ENCODE measurements around the gene TCF7L2. TPM values are rescaled to one million over a fixed set of nuclear protein-coding genes. Genes with fewer than 3 reads are reported as not detected.
A peak's percentile ranks its signal among the peaks of the same experiment; 100 is the strongest.

Gene TCF7L2
- total and polyA plus RNA-seq, 4 donors, result 9.1 to 32.3 (median 21.4) TPM

DNA sequence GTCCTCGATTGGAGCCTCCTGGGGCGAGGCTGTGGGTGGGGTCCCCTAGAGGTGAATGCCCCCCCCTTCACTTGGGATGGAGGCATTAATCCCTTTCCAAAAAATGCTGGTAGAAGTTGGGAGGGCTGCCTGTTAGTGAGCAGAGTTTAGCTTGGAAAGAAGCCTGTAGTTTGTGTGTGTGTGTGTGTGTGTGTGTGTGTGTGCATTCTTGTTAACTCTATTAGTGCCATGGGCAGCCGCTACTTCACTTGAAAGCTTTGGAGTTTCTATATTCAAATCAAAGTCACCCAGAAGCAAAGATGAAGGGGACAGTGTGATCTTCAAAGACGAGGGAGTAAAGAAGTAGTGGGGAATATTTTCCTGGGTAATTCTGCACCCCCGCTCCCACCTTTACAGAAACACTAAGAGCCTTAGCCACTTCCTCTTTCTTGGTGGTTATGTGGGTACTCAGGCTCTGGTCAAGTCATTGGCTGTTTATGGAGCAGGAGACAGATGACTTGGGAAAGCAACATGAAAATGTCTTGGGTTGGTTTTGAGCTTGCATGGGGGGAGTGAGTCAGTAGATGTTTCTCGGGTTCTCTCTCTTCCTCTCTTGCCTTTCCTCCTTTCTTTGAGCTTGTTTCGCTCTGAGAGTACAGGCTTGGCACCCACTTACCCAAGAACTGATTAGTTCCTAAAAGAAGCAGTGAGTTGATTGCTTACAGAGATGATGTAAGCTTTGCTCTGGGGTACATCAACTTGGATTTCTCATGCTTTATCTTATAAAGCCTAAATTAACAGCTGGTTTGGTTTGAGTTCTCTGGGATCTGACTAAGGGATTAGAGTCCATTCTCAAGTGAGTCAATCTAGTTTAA is 35.9 kb downstream of the TCF7L2 start:
- Histone ChIP-seq H3K9ac (ENCODE audit: insufficient read depth in 1 of 2, low read length in 2 of 2) (no peak overlapping the region), H3K4me1 (ENCODE audit: control insufficient read depth in 5 of 5, insufficient read depth in 5 of 5, low read length in 5 of 5) (peaks cover 7 to 23% (median 22%) of the 10 kb centered on the region in 5 donors), H3K36me3 (ENCODE audit: control insufficient read depth in 4 of 4, insufficient read depth in 4 of 4, low read length in 4 of 4) (peaks cover 0 to 14% (median 3%) of the 10 kb centered on the region in 4 donors), H3K4me3 (no peak overlapping the region), H3K27me3 (ENCODE audit: control insufficient read depth in 3 of 3, insufficient read depth in 3 of 3, low read length in 2 of 3) (no peaks in the 10 kb centered on the region), H3K27ac (ENCODE audit: low read depth in 1 of 2, low read length in 1 of 2) (no peak overlapping the region), H3K9me3 (ENCODE audit: control insufficient read depth in 4 of 4, insufficient read depth in 3 of 4, low read length in 3 of 4) (no peaks in the 10 kb centered on the region)
- TF ChIP-seq, protein P1, sequence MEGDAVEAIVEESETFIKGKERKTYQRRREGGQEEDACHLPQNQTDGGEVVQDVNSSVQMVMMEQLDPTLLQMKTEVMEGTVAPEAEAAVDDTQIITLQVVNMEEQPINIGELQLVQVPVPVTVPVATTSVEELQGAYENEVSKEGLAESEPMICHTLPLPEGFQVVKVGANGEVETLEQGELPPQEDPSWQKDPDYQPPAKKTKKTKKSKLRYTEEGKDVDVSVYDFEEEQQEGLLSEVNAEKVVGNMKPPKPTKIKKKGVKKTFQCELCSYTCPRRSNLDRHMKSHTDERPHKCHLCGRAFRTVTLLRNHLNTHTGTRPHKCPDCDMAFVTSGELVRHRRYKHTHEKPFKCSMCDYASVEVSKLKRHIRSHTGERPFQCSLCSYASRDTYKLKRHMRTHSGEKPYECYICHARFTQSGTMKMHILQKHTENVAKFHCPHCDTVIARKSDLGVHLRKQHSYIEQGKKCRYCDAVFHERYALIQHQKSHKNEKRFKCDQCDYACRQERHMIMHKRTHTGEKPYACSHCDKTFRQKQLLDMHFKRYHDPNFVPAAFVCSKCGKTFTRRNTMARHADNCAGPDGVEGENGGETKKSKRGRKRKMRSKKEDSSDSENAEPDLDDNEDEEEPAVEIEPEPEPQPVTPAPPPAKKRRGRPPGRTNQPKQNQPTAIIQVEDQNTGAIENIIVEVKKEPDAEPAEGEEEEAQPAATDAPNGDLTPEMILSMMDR (IDR thresholded peaks at IDR 0.05; ENCODE audit: control extremely low read depth, extremely low read depth), result no peak
- peak; percentile 44 for ATAC-seq (ENCODE audit: insufficient read depth, low FRiP score)
- 34 to 57% methylated on average over 7 of the region's 7 CpGs for WGBS, 2 donors
- DNase-seq, result peak; percentile 28 to 71 (median 58)

DNA sequence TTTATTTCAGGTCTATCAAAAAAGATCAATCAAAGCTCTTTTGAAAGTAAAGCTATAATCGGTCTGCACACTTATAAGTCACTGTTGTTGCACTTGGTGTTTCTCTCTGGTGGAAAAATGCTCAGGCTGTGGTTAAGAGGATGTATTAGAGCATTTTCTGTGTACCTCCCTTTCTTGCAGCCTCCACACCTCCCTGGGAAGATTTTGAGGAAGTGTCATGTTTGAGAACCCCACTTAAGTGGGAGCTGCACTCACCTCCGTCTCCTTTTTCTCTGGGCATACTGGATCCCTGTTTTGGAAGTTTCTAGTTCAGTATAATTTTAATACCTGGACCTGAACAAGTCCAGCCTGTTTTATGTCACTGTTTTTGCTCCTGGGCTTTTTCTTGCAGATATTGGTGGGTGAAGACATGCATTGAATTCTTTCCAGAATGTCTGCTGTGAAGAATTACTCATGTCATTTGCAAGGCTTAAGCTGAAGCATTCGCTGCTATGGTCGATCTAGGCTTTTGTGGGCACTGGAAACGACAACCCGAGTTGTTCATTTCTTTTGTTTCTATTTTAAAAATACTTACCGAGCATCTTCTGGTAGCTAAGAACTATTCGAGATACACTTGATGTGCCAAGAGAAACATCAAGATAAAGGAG is 36.6 kb downstream of the TCF7L2 start:
- H3K27ac ChIP-seq (ENCODE audit: low read depth in 1 of 2, low read length in 1 of 2), result no peak overlapping the region
- H3K4me3 ChIP-seq, result no peak overlapping the region

GRCh38 chr10:112988839-112989406 is 38.9 kb downstream of the TCF7L2 start:
- no peak overlapping the region for H3K27ac ChIP-seq (ENCODE audit: low read depth in 1 of 2, low read length in 1 of 2)
- no peak for ATAC-seq (ENCODE audit: insufficient read depth, low FRiP score)

More for the DNA sequence above, 36.6 kb downstream of the TCF7L2 start:
- no peaks in the 10 kb centered on the region for H3K27me3 ChIP-seq (ENCODE audit: control insufficient read depth in 3 of 3, insufficient read depth in 3 of 3, low read length in 2 of 3)
- TF ChIP-seq, protein P1 (IDR thresholded peaks at IDR 0.05; ENCODE audit: control extremely low read depth, extremely low read depth), result no peak
- H3K9me3 ChIP-seq (ENCODE audit: control insufficient read depth in 4 of 4, insufficient read depth in 3 of 4, low read length in 3 of 4), result no peaks in the 10 kb centered on the region
- 59 to 60% methylated on average over 8 of the region's 8 CpGs for WGBS, 2 donors
- H3K36me3 ChIP-seq (ENCODE audit: control insufficient read depth in 4 of 4, insufficient read depth in 4 of 4, low read length in 4 of 4), result peaks cover 0 to 14% (median 5%) of the 10 kb centered on the region in 4 donors
- no peak overlapping the region for H3K9ac ChIP-seq (ENCODE audit: insufficient read depth in 1 of 2, low read length in 2 of 2)
- no peak for ATAC-seq (ENCODE audit: insufficient read depth, low FRiP score)
- no peak for DNase-seq
- H3K4me1 ChIP-seq (ENCODE audit: control insufficient read depth in 5 of 5, insufficient read depth in 5 of 5, low read length in 5 of 5), result peaks cover 7 to 22% (median 20%) of the 10 kb centered on the region in 5 donors

More at GRCh38 chr10:112988839-112989406, 38.9 kb downstream of the TCF7L2 start:
- Histone ChIP-seq H3K9me3 (ENCODE audit: control insufficient read depth in 4 of 4, insufficient read depth in 3 of 4, low read length in 3 of 4) (no peaks in the 10 kb centered on the region), H3K4me3 (no peak overlapping the region), H3K4me1 (ENCODE audit: control insufficient read depth in 5 of 5, insufficient read depth in 5 of 5, low read length in 5 of 5) (peaks cover 7 to 22% (median 20%) of the 10 kb centered on the region in 5 donors), H3K36me3 (ENCODE audit: control insufficient read depth in 4 of 4, insufficient read depth in 4 of 4, low read length in 4 of 4) (peaks cover 0 to 14% (median 3%) of the 10 kb centered on the region in 4 donors), H3K27me3 (ENCODE audit: control insufficient read depth in 3 of 3, insufficient read depth in 3 of 3, low read length in 2 of 3) (no peaks in the 10 kb centered on the region), H3K9ac (ENCODE audit: insufficient read depth in 1 of 2, low read length in 2 of 2) (no peak overlapping the region)
- WGBS, 2 donors, result 68 to 77% methylated on average over 7 of the region's 7 CpGs
- TF ChIP-seq, protein P1 (IDR thresholded peaks at IDR 0.05; ENCODE audit: control extremely low read depth, extremely low read depth), result no peak
- DNase-seq, result no peak
